ENCODE results near the gene RBM47. TPM values are rescaled to one million over a fixed set of nuclear protein-coding genes. Genes with fewer than 3 reads are reported as not detected.

Gene RBM47
- total RNA-seq, 2 experiments from 2014 or later: 0.27 to 0.92 TPM

- ChIA-PET POLR2A (no interaction called here), CTCF (no interaction called here)
- Histone ChIP-seq H3K4me3 (ENCODE audit: low read length) (no peak overlapping the region), H3K9me3 (ENCODE audit: control insufficient read depth in 1 of 2, insufficient read depth in 1 of 2, low read length in 2 of 2) (no peaks in the 10 kb centered on the region), H3K4me1 (ENCODE audit: insufficient read depth, low read length) (no peaks in the 10 kb centered on the region), H3K27me3 (ENCODE audit: control insufficient read depth in 1 of 2, insufficient read depth in 2 of 2, low read length in 2 of 2) (no peaks in the 10 kb centered on the region), H3K27ac (ENCODE audit: low read depth in 1 of 2, low read length in 2 of 2) (no peak overlapping the region), H3K36me3 (ENCODE audit: insufficient read depth, low read length) (no peaks in the 10 kb centered on the region)
- DNase-seq: no peak
- ATAC-seq (ENCODE audit: poor library complexity): no peak
- no peaks in the 10 kb centered on the region for H3K9me3 Mint-ChIP-seq
- no peaks in the 10 kb centered on the region for H3K4me1 Mint-ChIP-seq (ENCODE audit: low read depth)
- intact Hi-C loops (cut with DNase I, micrococcal nuclease): no loop called here
- no peaks in the 10 kb centered on the region for H3K27me3 Mint-ChIP-seq
- no peak for TF ChIP-seq CTCF (IDR thresholded peaks at IDR 0.05)
- no peak overlapping the region for H3K27ac Mint-ChIP-seq
- H3K4me3 Mint-ChIP-seq: no peak overlapping the region
- H3K36me3 Mint-ChIP-seq (ENCODE audit: low read depth): no peaks in the 10 kb centered on the region
Measured at GRCh38 chr4:40401096-40401495, 228.6 kb downstream of the RBM47 start.

- Histone ChIP-seq H3K27me3 (ENCODE audit: control insufficient read depth in 1 of 2, insufficient read depth in 2 of 2, low read length in 2 of 2) (no peaks in the 10 kb centered on the region), H3K9me3 (ENCODE audit: control insufficient read depth in 1 of 2, insufficient read depth in 1 of 2, low read length in 2 of 2) (no peaks in the 10 kb centered on the region), H3K27ac (ENCODE audit: low read depth in 1 of 2, low read length in 2 of 2) (no peak overlapping the region), H3K4me3 (ENCODE audit: low read length) (no peak overlapping the region), H3K4me1 (ENCODE audit: insufficient read depth, low read length) (no peaks in the 10 kb centered on the region), H3K36me3 (ENCODE audit: insufficient read depth, low read length) (no peaks in the 10 kb centered on the region)
- H3K27ac Mint-ChIP-seq: no peak overlapping the region
- H3K4me3 Mint-ChIP-seq: no peak overlapping the region
- CTCF ChIA-PET: no interaction called here
- no peak for TF ChIP-seq CTCF (IDR thresholded peaks at IDR 0.05)
- ATAC-seq (ENCODE audit: poor library complexity): no peak
- intact Hi-C loops (cut with DNase I, micrococcal nuclease): no loop called here
- no peaks in the 10 kb centered on the region for H3K27me3 Mint-ChIP-seq
- POLR2A ChIA-PET: no interaction called here
- H3K36me3 Mint-ChIP-seq (ENCODE audit: low read depth): no peaks in the 10 kb centered on the region
- no peak for DNase-seq
- H3K9me3 Mint-ChIP-seq: no peaks in the 10 kb centered on the region
- H3K4me1 Mint-ChIP-seq (ENCODE audit: low read depth): no peaks in the 10 kb centered on the region
Measured at GRCh38 chr4:40399578-40399977, 230.1 kb downstream of the RBM47 start.

GRCh38 chr4:40395908-40396793 lies 233.5 kb downstream of the RBM47 start:
- no peak overlapping the region for H3K4me3 Mint-ChIP-seq
- Histone ChIP-seq H3K27ac (ENCODE audit: low read depth in 1 of 2, low read length in 2 of 2) (no peak overlapping the region), H3K9me3 (ENCODE audit: control insufficient read depth in 1 of 2, insufficient read depth in 1 of 2, low read length in 2 of 2) (no peaks in the 10 kb centered on the region), H3K36me3 (ENCODE audit: insufficient read depth, low read length) (no peaks in the 10 kb centered on the region), H3K27me3 (ENCODE audit: control insufficient read depth in 1 of 2, insufficient read depth in 2 of 2, low read length in 2 of 2) (no peaks in the 10 kb centered on the region), H3K4me3 (ENCODE audit: low read length) (no peak overlapping the region), H3K4me1 (ENCODE audit: insufficient read depth, low read length) (no peaks in the 10 kb centered on the region)
- POLR2A ChIA-PET: no interaction called here
- DNase-seq (no peak), ATAC-seq (ENCODE audit: poor library complexity) (no peak)
- TF ChIP-seq CTCF (IDR thresholded peaks at IDR 0.05): no peak
- H3K27me3 Mint-ChIP-seq: no peaks in the 10 kb centered on the region
- H3K36me3 Mint-ChIP-seq (ENCODE audit: low read depth): no peaks in the 10 kb centered on the region
- H3K4me1 Mint-ChIP-seq (ENCODE audit: low read depth): no peaks in the 10 kb centered on the region
- H3K27ac Mint-ChIP-seq: no peak overlapping the region
- intact Hi-C loops (cut with DNase I, micrococcal nuclease): no loop called here
- CTCF ChIA-PET: no interaction called here
- H3K9me3 Mint-ChIP-seq: no peaks in the 10 kb centered on the region

Measured in CD4-positive, alpha-beta T cell (primary cell).